HCT116 (cell line): ENCODE results near the gene REPS2. TPM values are rescaled to one million over a fixed set of nuclear protein-coding genes. Genes with fewer than 3 reads are reported as not detected.

Source experiments
- ATAC-seq: fragments of 200-7000 bp; cut with Tn5 transposase; 2 replicates; pipeline ENCODE4 v1.9.1; 2020; ENCODE audit warnings: mild to moderate bottlenecking, moderate library complexity
- BruUV-seq: library from RNA; stranded (reverse); fragments of 400-500 nt; replicated peaks from 2 replicates; lab custom pipeline; 2021; lab: Mats Ljungman, UMichigan
- CTCF ChIA-PET: fragments of 300-600 bp; sonication (Branson Sonifier 250); formaldehyde crosslinking; loops from one replicate; lab custom pipeline; 2021; ENCODE audit warnings: antibody characterized with exemption; lab: Charles Lee
- POLR2A ChIA-PET: fragments of 300-600, 350-600 bp; sonication (Branson Sonifier 250); formaldehyde crosslinking; loops from one replicate; lab custom pipeline; 2021; ENCODE audit warnings: antibody characterized with exemption; lab: Charles Lee
- RAD21 ChIA-PET, 2 experiments: fragments of 300-600 bp; sonication (Branson Sonifier 250); formaldehyde crosslinking; loops; one replicate each; lab custom pipeline; 2023; ENCODE audit warnings: low total read pairs in 2 of 2; ENCODE audit not compliant: uncharacterized antibody in 2 of 2, unreplicated experiment in 2 of 2, low non-redundant PET in 1 of 2; lab: Charles Lee
- DNase-seq: peaks from one replicate; pipeline ENCODE4 v3.0.0-alpha.2; 2010; ENCODE audit warnings: low read depth, low spot score
- H2AFZ ChIP-seq: fragments of 200-600 bp; shearing (Covaris generic), sonication (generic); 2 replicates; pipeline ENCODE4 v1.6.1; 2017; ENCODE audit warnings: low read depth, mixed run types, mixed read lengths, antibody characterized with exemption, low read length; ENCODE audit not compliant: poor library complexity, severe bottlenecking
- H3K27ac ChIP-seq: 2 replicates; pipeline ENCODE4 v1.5.1; 2012; ENCODE audit warnings: low read depth, low read length
- H3K27me3 ChIP-seq: fragments of 200-600 bp; sonication (generic); 2 replicates; pipeline ENCODE4 v1.6.1; 2016; ENCODE audit warnings: mixed run types, low read length, mixed read lengths; ENCODE audit not compliant: insufficient read depth
- H3K36me3 ChIP-seq, 2 experiments: fragments of 200-500 bp in 1 of 2; fragments of 200-600 bp in 1 of 2; sonication (Bioruptor generic) in 1 of 2; sonication (generic) in 1 of 2; 2 replicates each; pipeline versions ENCODE4 v1.5.1 to v1.6.1; 2014 to 2016; ENCODE audit warnings: low read length in 2 of 2, inconsistent platforms in 1 of 2, mixed read lengths in 1 of 2, mixed run types in 1 of 2; ENCODE audit not compliant: insufficient read depth in 2 of 2, control insufficient read depth in 1 of 2
- H3K4me1 ChIP-seq, 2 experiments: fragments of 200-600 bp in 1 of 2; sonication (generic) in 1 of 2; 2 replicates each; pipeline versions ENCODE4 v1.5.1 to v1.6.1; 2012 to 2017; ENCODE audit warnings: low read length in 2 of 2, inconsistent platforms in 1 of 2, mild to moderate bottlenecking in 1 of 2, mixed read lengths in 1 of 2, mixed run types in 1 of 2, moderate library complexity in 1 of 2; ENCODE audit not compliant: insufficient read depth in 2 of 2, control insufficient read depth in 1 of 2
- H3K4me2 ChIP-seq: fragments of 200-600 bp; sonication (generic); 2 replicates; pipeline ENCODE4 v1.6.1; 2017; ENCODE audit warnings: mixed run types, low read length, mixed read lengths
- H3K4me3 ChIP-seq, 2 experiments: fragments of 200-600 bp in 1 of 2; sonication (generic) in 1 of 2; replicated peaks in 1 of 2; 2 replicates each; pipeline ENCODE4 v1.5.1; 2011 to 2016; ENCODE audit warnings: low read length in 2 of 2, control low read depth in 1 of 2, low read depth in 1 of 2, mild to moderate bottlenecking in 1 of 2, mixed read lengths in 1 of 2, mixed run types in 1 of 2
- H3K79me2 ChIP-seq: fragments of 200-600 bp; sonication (generic); 2 replicates; pipeline ENCODE4 v1.6.1; 2017; ENCODE audit warnings: mild to moderate bottlenecking, mixed run types, low read length, moderate library complexity, mixed read lengths; ENCODE audit not compliant: insufficient read depth
- H3K9ac ChIP-seq: fragments of 200-600 bp; sonication (generic); 2 replicates; pipeline ENCODE4 v1.6.1; 2016; ENCODE audit warnings: low read length, mixed read lengths
- H3K9me2 ChIP-seq: fragments of 200-600 bp; sonication (generic), shearing (Covaris generic); 2 replicates; pipeline ENCODE4 v1.6.1; 2017; ENCODE audit warnings: mixed run types, mild to moderate bottlenecking, moderate library complexity; ENCODE audit not compliant: insufficient read depth
- H3K9me3 ChIP-seq, 2 experiments: fragments of 200-500 bp in 1 of 2; fragments of 200-600 bp in 1 of 2; sonication (Bioruptor generic) in 1 of 2; sonication (generic) in 1 of 2; 2 replicates each; pipeline ENCODE4 v1.6.1; 2014 to 2017; ENCODE audit warnings: low read length in 2 of 2, mixed read lengths in 2 of 2, inconsistent platforms in 1 of 2, low read depth in 1 of 2, mild to moderate bottlenecking in 1 of 2, mixed run types in 1 of 2, moderate library complexity in 1 of 2; ENCODE audit not compliant: control insufficient read depth in 1 of 2, insufficient read depth in 1 of 2
- H4K20me1 ChIP-seq: fragments of 200-600 bp; sonication (generic), shearing (Covaris generic); 2 replicates; pipeline ENCODE4 v1.6.1; 2017; ENCODE audit warnings: mixed run types, mild to moderate bottlenecking, moderate library complexity; ENCODE audit not compliant: insufficient read depth
- ATF3 ChIP-seq: IDR thresholded peaks from 2 replicates; pipeline ENCODE4 v1.6.1; 2012
- CBX3 ChIP-seq: IDR thresholded peaks from 2 replicates; pipeline ENCODE4 v1.6.1; 2012; ENCODE audit warnings: low read depth
- CTCF ChIP-seq, 3 experiments: fragments of 200-600 bp in 1 of 3; sonication (generic) in 1 of 3; IDR thresholded peaks in 2 of 3; conservative IDR thresholded peaks in 1 of 3; 2 replicates each; pipeline ENCODE4 v1.5.1; 2012 to 2017; ENCODE audit warnings: low read depth in 2 of 3, low read length in 2 of 3, antibody characterized with exemption in 1 of 3, borderline replicate concordance in 1 of 3, control low read depth in 1 of 3, mild to moderate bottlenecking in 1 of 3, mixed read lengths in 1 of 3, mixed run types in 1 of 3, moderate library complexity in 1 of 3; ENCODE audit not compliant: insufficient read depth in 1 of 3
- EGR1 ChIP-seq: IDR thresholded peaks from 2 replicates; pipeline ENCODE4 v1.6.1; 2012; ENCODE audit warnings: low read depth
- EZH2 ChIP-seq: fragments of 200-600 bp; sonication (generic); IDR thresholded peaks from 2 replicates; pipeline ENCODE4 v1.6.1; 2017; ENCODE audit warnings: antibody characterized with exemption, mixed run types
- EZH2phosphoT487 ChIP-seq: fragments of 200-600 bp; IDR thresholded peaks from 2 replicates; pipeline ENCODE4 v1.6.1; 2018; ENCODE audit warnings: antibody characterized with exemption, borderline replicate concordance
- FOSL1 ChIP-seq: IDR thresholded peaks from 2 replicates; pipeline ENCODE4 v1.6.1; 2012; ENCODE audit warnings: low read depth
- JUND ChIP-seq: IDR thresholded peaks from 2 replicates; pipeline ENCODE4 v1.6.1; 2012
- MAX ChIP-seq: IDR thresholded peaks from 2 replicates; pipeline ENCODE4 v1.6.1; 2012
- POLR2AphosphoS5 ChIP-seq: IDR thresholded peaks from 2 replicates; pipeline ENCODE4 v1.6.1; 2011; ENCODE audit warnings: mild to moderate bottlenecking, low read depth, low read length, moderate library complexity
- RAD21 ChIP-seq: IDR thresholded peaks from 2 replicates; pipeline ENCODE4 v1.6.1; 2012; ENCODE audit warnings: low read depth, mild to moderate bottlenecking
- REST ChIP-seq: IDR thresholded peaks from 2 replicates; pipeline ENCODE4 v1.6.1; 2012; ENCODE audit warnings: low read depth
- SP1 ChIP-seq: IDR thresholded peaks from 2 replicates; pipeline ENCODE4 v1.6.1; 2012; ENCODE audit warnings: low read depth
- SRF ChIP-seq: IDR thresholded peaks from 2 replicates; pipeline ENCODE4 v1.6.1; 2012; ENCODE audit warnings: low read depth
- YY1 ChIP-seq: IDR thresholded peaks from 2 replicates; pipeline ENCODE4 v1.6.1; 2011; ENCODE audit warnings: low read length, low read depth, moderate library complexity, mild to moderate bottlenecking; ENCODE audit not compliant: insufficient replicate concordance; ENCODE audit errors: extremely low read depth
- ZFX ChIP-seq: fragments of 450-650 bp; IDR thresholded peaks from 2 replicates; pipeline ENCODE4 v1.6.1; 2017
- ZNF274 ChIP-seq: fragments of 200-500 bp; sonication (Bioruptor generic); IDR thresholded peaks from 2 replicates; pipeline ENCODE4 v1.6.1; 2014; ENCODE audit warnings: mild to moderate bottlenecking, low read depth, low read length, inconsistent platforms
- intact Hi-C: fragments of 100-400 bp; cut with micrococcal nuclease; formaldehyde crosslinking; loops from 2 replicates; pipeline ENCODE4 v1.10.0; 2022
- total RNA-seq: library from RNA; stranded (reverse); gene quantifications from one replicate; pipeline ENCODE4 v1.2.1, GENCODE V29; 2021; ENCODE audit not compliant: unreplicated experiment

The REPS2 gene
- total RNA-seq, 1 experiment from 2014 or later, result 4.5 TPM

GRCh38 chrX:16990839-16991238 lies 44.4 kb downstream of the REPS2 start:
- POLR2A ChIA-PET, result no interaction called here
- Histone ChIP-seq H3K9me3 (no peaks in the 10 kb centered on the region), H3K27me3 (no peaks in the 10 kb centered on the region), H3K9me2 (no peaks in the 10 kb centered on the region), H4K20me1 (no peaks in the 10 kb centered on the region), H3K4me2 (no peak overlapping the region), H3K9ac (no peak overlapping the region)
- ATAC-seq, result no peak
- no peak for TF ChIP-seq EGR1
- TF ChIP-seq ATF3, result no peak
- no peak for TF ChIP-seq ZNF274
- TF ChIP-seq POLR2AphosphoS5, result no peak
- no peak for TF ChIP-seq EZH2
- TF ChIP-seq, all 23 proteins: peak for 0
- no peak overlapping the region for H3K4me3 ChIP-seq
- H3K36me3 ChIP-seq, result no peaks in the 10 kb centered on the region
- no peaks in the 10 kb centered on the region for H3K4me1 ChIP-seq
- H3K27ac ChIP-seq, result no peak overlapping the region
- RAD21 ChIA-PET, result no interaction called here
- no peak for DNase-seq
- BruUV-seq, result no TSS peak
- H3K79me2 ChIP-seq, result no peaks in the 10 kb centered on the region
- CTCF ChIA-PET, result no interaction called here
- intact Hi-C loops, result no loop called here
- no peak overlapping the region for H2AFZ ChIP-seq

DNA sequence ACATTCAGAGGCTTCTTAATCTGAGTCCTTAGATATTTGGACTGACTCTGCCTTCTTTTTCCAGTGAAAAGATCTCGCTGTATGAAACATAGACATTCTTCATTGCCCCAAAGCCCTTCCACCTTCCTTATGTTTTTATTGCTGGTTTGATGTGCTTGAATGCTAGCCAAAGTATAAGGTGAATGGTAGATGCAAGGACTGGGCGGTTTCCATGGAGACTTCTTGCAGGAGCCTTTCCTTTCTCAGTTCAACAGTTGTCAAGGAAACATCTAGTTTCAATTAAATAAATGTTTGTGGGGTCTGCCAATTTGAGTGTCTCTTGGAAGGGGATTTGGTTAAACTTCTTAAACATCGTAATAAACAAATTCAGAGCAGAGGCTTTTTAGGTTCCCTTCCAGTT lies 46.0 kb downstream of the REPS2 start:
- POLR2A ChIA-PET, result no interaction called here
- Histone ChIP-seq H3K4me2 (no peak overlapping the region), H3K79me2 (no peaks in the 10 kb centered on the region), H3K4me1 (no peaks in the 10 kb centered on the region), H3K27ac (no peak overlapping the region), H2AFZ (no peak overlapping the region), H3K27me3 (no peaks in the 10 kb centered on the region), H3K36me3 (no peaks in the 10 kb centered on the region), H4K20me1 (no peaks in the 10 kb centered on the region), H3K9ac (no peak overlapping the region), H3K9me2 (no peaks in the 10 kb centered on the region), H3K4me3 (no peak overlapping the region), H3K9me3 (no peaks in the 10 kb centered on the region)
- CTCF ChIA-PET, result no interaction called here
- ATAC-seq (no peak), DNase-seq (no peak)
- no TSS peak for BruUV-seq
- RAD21 ChIA-PET, result no interaction called here
- intact Hi-C loops, result no loop called here
- TF ChIP-seq SRF (no peak), REST (no peak), EZH2 (no peak), RAD21 (no peak), FOSL1 (no peak), CBX3 (no peak), EZH2phosphoT487 (no peak), CTCF (IDR thresholded peaks at IDR 0.05 in 2 of 3, conservative IDR thresholded peaks at IDR 0.05 in 1 of 3; ENCODE audit: borderline replicate concordance in 1 of 3, insufficient read depth in 1 of 3, low read depth in 2 of 3, low read length in 2 of 3) (no peak), EGR1 (no peak), JUND (no peak), MAX (no peak), YY1 (no peak), ZFX (no peak), SP1 (no peak)
